MM.1S (cell line): ENCODE results near the gene MIER3.

Experiments used
- DNase-seq: peaks from one replicate; pipeline ENCODE4 v3.0.0-alpha.2; 2015
- H2AFZ ChIP-seq: fragments of 300-600 bp; sonication (generic); 2 replicates; pipeline ENCODE4 v1.6.0; 2016; ENCODE audit warnings: antibody characterized with exemption, low read length
- H3F3A ChIP-seq: fragments of 300-600 bp; sonication (generic); 2 replicates; pipeline ENCODE4 v1.6.1; 2016; ENCODE audit warnings: mild to moderate bottlenecking, antibody characterized with exemption, low read length, moderate library complexity, mixed read lengths; ENCODE audit not compliant: insufficient read depth
- H3K27ac ChIP-seq: fragments of 300-600 bp; sonication (generic); 2 replicates; pipeline ENCODE4 v1.5.1; 2016; ENCODE audit warnings: mild to moderate bottlenecking, low read length
- H3K27me3 ChIP-seq: fragments of 300-600 bp; sonication (generic); replicated peaks from 2 replicates; pipeline ENCODE4 v1.6.0; 2016; ENCODE audit warnings: low read length; ENCODE audit not compliant: insufficient read depth
- H3K36me3 ChIP-seq: fragments of 300-600 bp; sonication (generic); replicated peaks from 2 replicates; pipeline ENCODE4 v1.6.1; 2016; ENCODE audit warnings: mild to moderate bottlenecking, low read length, mixed read lengths; ENCODE audit not compliant: insufficient read depth
- H3K4me1 ChIP-seq: fragments of 300-600 bp; sonication (generic); 2 replicates; pipeline ENCODE4 v1.6.1; 2016; ENCODE audit warnings: low read length, mixed read lengths
- H3K4me2 ChIP-seq: fragments of 300-600 bp; sonication (generic); 2 replicates; pipeline ENCODE4 v1.6.0; 2016; ENCODE audit warnings: low read depth, low read length
- H3K4me3 ChIP-seq: fragments of 300-600 bp; sonication (generic); 2 replicates; pipeline ENCODE4 v1.5.1; 2016; ENCODE audit warnings: low read length, mixed read lengths
- H3K79me2 ChIP-seq: fragments of 300-600 bp; sonication (generic); 2 replicates; pipeline ENCODE4 v1.6.1; 2016; ENCODE audit warnings: mixed run types, low read length, mixed read lengths
- H3K9ac ChIP-seq: fragments of 300-600 bp; sonication (generic); 2 replicates; pipeline ENCODE4 v1.6.1; 2016; ENCODE audit warnings: low read length, mixed read lengths
- H3K9me2 ChIP-seq: fragments of 300-600 bp; sonication (generic); replicated peaks from 2 replicates; pipeline ENCODE4 v1.6.1; 2016; ENCODE audit warnings: mild to moderate bottlenecking, low read length, mixed read lengths; ENCODE audit not compliant: insufficient read depth
- H3K9me3 ChIP-seq: fragments of 300-600 bp; sonication (generic); replicated peaks from 2 replicates; pipeline ENCODE4 v1.6.1; 2016; ENCODE audit warnings: mild to moderate bottlenecking, low read length, mixed read lengths; ENCODE audit not compliant: insufficient read depth
- H4K20me1 ChIP-seq: fragments of 300-600 bp; sonication (generic); 2 replicates; pipeline ENCODE4 v1.6.1; 2016; ENCODE audit warnings: mild to moderate bottlenecking, low read length, moderate library complexity, mixed read lengths; ENCODE audit not compliant: insufficient read depth
- CTCF ChIP-seq: fragments of 300-600 bp; sonication (generic); IDR thresholded peaks from 2 replicates; pipeline ENCODE4 v1.5.1; 2016; ENCODE audit warnings: antibody characterized with exemption, low read length, mixed read lengths
- EZH2 ChIP-seq: fragments of 300-600 bp; sonication (generic); optimal IDR thresholded peaks from 2 replicates; pipeline ENCODE3; 2017; ENCODE audit warnings: low read depth, mild to moderate bottlenecking, antibody characterized with exemption, low read length, mixed read lengths
- EZH2phosphoT487 ChIP-seq: fragments of 300-600 bp; sonication (generic); IDR thresholded peaks from 2 replicates; pipeline ENCODE4 v1.6.1; 2018; ENCODE audit warnings: antibody characterized with exemption, low read length

Gene MIER3

GRCh38 chr5:56989676-56990075 lies 37.8 kb upstream of the MIER3 start:
- H3K4me3 ChIP-seq: no peak overlapping the region
- H3K9me2 ChIP-seq: no peaks in the 10 kb centered on the region
- no peak for DNase-seq
- H3K27me3 ChIP-seq: no peaks in the 10 kb centered on the region
- no peaks in the 10 kb centered on the region for H4K20me1 ChIP-seq
- no peak overlapping the region for H3K9ac ChIP-seq
- no peaks in the 10 kb centered on the region for H3K79me2 ChIP-seq
- no peaks in the 10 kb centered on the region for H3K9me3 ChIP-seq
- H3K36me3 ChIP-seq: no peaks in the 10 kb centered on the region
- no peaks in the 10 kb centered on the region; the same call in 1 of the 2 replicates for H3K4me1 ChIP-seq
- H3K27ac ChIP-seq: no peak overlapping the region
- H3F3A ChIP-seq: no peaks in the 10 kb centered on the region
- no peak overlapping the region for H3K4me2 ChIP-seq
- no peak for TF ChIP-seq EZH2
- TF ChIP-seq EZH2phosphoT487: no peak
- no peak for TF ChIP-seq CTCF
- no peak overlapping the region for H2AFZ ChIP-seq

- H3K9ac ChIP-seq: no peak overlapping the region
- no peak overlapping the region for H3K4me2 ChIP-seq
- H3K9me3 ChIP-seq: no peaks in the 10 kb centered on the region
- no peak for DNase-seq
- no peak for TF ChIP-seq EZH2phosphoT487
- TF ChIP-seq EZH2: no peak
- no peak for TF ChIP-seq CTCF
- no peaks in the 10 kb centered on the region for H3K9me2 ChIP-seq
- no peaks in the 10 kb centered on the region for H3K79me2 ChIP-seq
- no peaks in the 10 kb centered on the region for H3F3A ChIP-seq
- no peaks in the 10 kb centered on the region for H3K36me3 ChIP-seq
- no peaks in the 10 kb centered on the region for H4K20me1 ChIP-seq
- no peak overlapping the region for H3K27ac ChIP-seq
- no peak overlapping the region for H2AFZ ChIP-seq
- no peaks in the 10 kb centered on the region for H3K27me3 ChIP-seq
- no peaks in the 10 kb centered on the region; the same call in 1 of the 2 replicates for H3K4me1 ChIP-seq
- H3K4me3 ChIP-seq: no peak overlapping the region
Observed at GRCh38 chr5:56988490-56988889, 36.6 kb upstream of the MIER3 start.

- TF ChIP-seq EZH2 (no peak), CTCF (no peak), EZH2phosphoT487 (no peak)
- no peak for DNase-seq
Observed at GRCh38 chr5:56987171-56987570, 35.2 kb upstream of the MIER3 start.

More at GRCh38 chr5:56987171-56987570, 35.2 kb upstream of the MIER3 start:
- no peaks in the 10 kb centered on the region for H3F3A ChIP-seq
- H3K4me3 ChIP-seq: no peak overlapping the region
- H3K27me3 ChIP-seq: no peaks in the 10 kb centered on the region
- no peaks in the 10 kb centered on the region for H3K79me2 ChIP-seq
- H3K9me3 ChIP-seq: no peaks in the 10 kb centered on the region
- H3K27ac ChIP-seq: no peak overlapping the region
- H3K4me2 ChIP-seq: no peak overlapping the region
- no peak overlapping the region for H2AFZ ChIP-seq
- H3K9me2 ChIP-seq: no peaks in the 10 kb centered on the region
- no peak overlapping the region for H3K9ac ChIP-seq
- H3K36me3 ChIP-seq: no peaks in the 10 kb centered on the region
- no peaks in the 10 kb centered on the region; the same call in 1 of the 2 replicates for H3K4me1 ChIP-seq
- no peaks in the 10 kb centered on the region for H4K20me1 ChIP-seq
